Suppressor macrophage treated with lipopolysaccharide for 1 hour (primary cell): ENCODE data around the gene GPR63.
A peak's percentile ranks its signal among the peaks of the same experiment; 100 is the strongest.

ENCODE experiments used
- DNase-seq, 3 donors: peaks; one replicate each; pipeline ENCODE4 v3.0.0-alpha.2; 2020 to 2022

The GPR63 gene

DNA sequence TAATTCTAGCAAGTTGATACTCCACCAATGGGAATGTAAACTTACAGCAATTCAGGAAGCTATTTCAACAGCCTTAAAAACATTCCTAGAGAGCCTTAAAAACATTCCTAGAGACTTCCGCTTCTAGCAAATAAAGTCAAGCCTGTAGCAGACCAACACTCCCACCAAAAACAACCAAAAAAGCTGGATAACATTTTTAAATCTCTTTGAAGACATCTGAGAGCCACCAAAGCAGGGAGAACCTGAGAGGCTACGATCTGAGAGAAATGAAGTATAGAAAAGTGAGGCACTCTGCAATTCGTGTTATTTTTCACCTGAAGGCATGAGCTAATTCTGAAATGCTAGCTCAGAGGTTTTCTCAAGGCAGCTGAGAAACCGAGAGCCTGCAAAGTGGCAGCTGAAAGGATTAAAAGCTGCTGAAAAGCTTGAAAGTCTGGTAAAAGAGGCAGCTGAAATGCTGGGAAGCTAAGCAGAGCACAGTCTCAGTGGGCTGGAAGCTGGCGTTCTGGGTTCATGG is 20.9 kb downstream of the GPR63 start:
- no peak for DNase-seq

DNA sequence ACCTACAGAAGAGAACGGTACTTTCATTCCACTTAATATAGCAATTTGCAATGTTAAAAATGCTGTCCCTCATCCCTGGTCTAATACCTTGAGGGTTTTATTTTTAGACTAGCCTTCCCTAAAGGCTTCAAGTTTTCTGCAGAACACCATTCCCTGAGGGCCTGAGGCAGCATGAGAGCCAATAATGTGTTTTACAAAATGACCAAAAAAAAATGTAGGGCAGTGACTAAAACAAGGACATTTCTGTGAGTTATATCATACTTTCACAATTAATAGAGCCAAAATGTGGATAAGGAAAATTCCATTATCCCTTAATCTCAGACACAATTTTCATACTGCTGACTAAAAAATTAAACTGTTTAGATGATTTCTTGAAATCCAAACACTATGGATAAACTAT is 22.7 kb downstream of the GPR63 start:
- no peak for DNase-seq

DNA sequence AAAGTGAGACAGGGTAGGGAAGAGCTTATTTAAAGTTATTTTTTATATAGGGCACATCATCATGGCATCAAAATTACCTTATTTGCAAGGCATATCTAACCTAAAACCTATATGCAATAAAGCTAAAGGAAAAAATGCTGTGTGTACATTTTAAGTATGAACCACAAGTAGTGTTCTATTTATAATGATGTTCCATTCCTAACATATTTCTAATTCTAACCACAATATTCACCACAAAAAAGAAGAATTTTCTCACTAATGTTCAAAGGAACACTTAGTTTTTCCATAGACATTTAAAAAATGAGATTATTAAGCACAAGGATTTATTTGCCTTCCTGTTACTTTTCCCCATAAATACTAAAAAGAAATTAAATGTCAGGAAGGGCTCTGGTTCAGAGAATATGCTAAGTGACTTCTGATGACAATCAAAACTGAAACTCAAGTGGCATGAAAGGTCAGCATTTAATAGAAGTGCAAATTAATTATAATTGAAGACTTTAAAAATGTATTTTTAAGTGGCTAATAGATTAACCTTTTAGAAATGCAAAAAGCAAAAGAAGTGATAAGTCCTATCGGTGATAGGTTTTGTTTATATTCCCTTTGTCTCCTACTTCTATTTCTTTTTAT is 25.1 kb downstream of the GPR63 start:
- DNase-seq: no peak

DNA sequence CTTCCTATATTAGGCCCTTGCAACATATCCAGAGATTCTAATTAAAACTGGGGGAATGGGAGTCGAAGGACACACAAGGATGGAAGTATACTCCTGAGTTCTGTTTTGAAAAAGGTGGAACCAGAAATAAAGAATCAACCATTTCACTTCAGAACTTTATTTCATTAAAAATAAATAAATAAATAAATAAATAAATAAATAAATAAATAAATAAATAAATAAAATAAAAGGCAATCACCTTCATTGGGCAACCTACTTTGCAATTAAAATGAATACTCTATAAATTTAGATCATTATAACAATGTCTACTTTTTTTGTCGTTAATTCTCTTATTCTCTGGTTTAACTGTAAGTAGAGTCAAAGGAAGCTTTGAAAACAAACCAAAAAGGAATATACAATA is 25.6 kb downstream of the GPR63 start:
- no peak for DNase-seq

DNA sequence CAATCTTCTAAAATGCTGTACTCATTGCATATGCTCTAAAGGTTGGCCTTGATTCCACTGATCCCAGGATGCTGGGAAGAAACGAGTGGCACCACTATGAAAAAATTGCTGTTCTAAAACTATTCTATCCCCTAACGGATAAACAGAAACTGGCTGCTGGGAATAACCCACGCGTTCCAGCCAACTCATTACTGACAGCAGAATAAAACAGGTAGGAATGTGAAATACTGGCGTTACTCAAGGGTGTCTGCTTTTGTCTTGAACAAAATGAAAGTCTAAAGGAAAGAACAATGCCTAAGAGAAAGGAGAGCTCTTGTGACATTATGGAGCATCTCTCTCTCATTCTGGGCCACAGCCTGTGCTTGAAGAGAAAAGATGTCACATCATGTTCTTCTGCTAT is 26.1 kb downstream of the GPR63 start:
- DNase-seq: no peak

DNA sequence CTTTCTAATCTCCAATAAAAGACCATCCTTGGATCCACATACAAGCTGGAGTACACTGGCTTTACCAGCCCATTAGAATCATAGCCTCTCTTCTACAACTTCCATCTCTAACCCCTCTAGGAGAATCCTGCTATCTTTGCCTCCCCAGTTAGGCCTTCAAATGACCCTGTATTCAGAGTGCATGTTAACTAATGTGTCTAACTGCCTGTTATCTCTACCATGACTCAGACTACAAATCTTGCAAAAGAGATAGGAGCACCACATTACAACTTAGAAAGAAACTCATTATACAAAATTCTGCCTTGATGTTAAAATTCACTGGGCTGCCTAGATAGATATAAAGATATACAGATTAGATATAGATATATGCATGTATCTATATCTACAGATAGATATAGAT is 28.2 kb downstream of the GPR63 start:
- DNase-seq: no peak

DNA sequence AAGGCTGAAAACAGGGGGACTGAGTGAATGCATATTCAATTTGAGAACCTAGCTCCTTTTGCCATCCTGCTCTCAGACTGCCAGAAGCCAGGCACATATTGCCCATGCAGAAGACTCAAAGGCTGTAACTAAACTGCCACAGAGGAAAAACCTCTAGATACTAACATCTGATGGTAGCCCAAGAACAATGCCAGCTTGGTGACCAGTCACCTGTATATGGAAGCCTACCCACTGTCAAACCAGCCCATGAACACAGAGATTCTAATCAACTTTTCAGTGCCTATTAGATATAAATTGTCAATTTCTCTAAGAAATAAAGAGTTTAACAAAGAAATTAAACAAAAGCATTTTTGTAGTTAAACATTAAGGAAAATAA is 34.2 kb downstream of the GPR63 start:
- DNase-seq: no peak

DNA sequence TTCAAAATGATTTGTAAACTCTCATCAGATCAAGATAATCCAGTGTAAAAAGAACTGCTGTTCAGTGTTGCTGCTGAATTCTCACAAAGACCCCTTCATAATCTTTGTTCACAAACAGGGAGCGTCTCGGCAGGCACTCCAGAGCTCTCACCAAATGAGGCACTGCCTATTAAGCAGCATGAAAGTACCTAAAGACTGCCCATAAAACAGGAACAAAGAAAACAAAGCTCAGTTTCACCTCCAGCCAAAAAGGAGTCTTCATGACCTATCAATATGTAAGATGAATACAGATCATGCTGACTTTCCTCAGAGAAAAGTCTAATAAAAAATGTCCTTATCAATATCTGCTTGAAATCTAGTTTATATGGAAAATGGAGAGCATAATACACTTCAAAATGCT is 41.8 kb downstream of the GPR63 start:
- peak in 1 of 3 donors; percentile 4 for DNase-seq

DNA sequence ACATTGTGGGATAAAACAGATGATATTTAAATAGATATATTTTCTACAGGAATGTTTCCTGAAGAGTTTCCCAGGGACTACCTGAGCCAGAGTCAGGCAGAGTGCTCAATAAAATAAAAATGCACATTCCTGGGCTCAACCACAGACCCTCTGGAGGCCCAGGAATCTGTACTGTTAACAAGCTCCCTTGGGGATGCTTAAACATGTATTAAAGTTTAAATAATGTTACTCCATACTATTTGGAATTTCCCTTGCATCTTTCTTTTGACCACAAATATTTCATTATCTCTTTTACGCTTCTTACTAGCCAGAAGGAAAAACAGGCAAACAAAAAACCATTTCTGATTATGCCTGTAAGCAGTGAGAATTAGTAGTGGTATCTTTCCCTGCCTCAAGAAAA is 42.3 kb downstream of the GPR63 start:
- DNase-seq: no peak

DNA sequence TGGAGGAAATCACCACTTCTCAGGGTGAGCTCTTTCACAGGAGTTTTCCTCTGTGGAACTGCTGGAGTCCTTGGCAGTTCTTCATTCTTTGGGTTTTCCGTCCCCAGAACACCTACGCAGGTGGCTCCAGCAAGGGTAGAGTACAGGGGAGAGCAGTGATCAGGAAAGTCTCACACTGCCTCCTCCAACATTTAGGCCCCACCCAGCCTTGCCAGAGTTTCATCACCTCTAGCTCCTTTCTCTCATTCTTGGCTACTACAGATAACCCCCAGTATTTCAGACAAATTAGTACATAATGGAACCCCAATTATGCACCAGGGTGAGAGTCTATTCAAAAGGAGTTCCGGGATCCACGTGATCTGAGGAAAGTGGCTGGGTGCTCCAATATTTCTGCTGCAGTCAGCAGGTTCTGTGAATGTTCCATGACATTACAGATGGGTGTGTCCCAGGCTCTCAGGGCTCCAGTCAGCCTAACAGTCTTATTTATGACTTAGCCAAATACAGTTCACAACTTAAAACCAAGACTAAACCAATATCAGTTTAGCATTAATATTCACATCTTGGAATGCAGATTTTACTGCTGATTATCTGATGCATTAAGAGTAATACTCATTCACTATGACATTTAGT is 44.6 kb downstream of the GPR63 start:
- no peak for DNase-seq

DNA sequence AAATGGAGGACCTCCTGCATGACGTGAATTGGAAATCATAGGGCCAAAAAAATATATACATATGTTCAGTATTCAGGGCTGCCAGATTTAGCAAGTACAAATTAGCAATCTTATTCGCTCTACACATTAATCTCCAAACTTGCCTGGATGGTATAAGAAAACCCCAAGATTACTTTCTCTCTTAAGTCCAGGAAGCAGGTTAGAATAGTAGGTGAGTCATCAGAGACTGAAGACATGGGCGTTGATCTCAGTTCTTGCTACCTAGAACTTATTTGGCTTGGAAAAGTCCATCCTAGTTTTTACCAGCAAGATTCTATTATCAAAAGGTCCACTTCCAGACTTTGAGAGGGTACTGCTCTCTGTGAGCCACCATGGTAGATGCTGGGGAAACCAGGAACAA is 47.4 kb downstream of the GPR63 start:
- no peak for DNase-seq

DNA sequence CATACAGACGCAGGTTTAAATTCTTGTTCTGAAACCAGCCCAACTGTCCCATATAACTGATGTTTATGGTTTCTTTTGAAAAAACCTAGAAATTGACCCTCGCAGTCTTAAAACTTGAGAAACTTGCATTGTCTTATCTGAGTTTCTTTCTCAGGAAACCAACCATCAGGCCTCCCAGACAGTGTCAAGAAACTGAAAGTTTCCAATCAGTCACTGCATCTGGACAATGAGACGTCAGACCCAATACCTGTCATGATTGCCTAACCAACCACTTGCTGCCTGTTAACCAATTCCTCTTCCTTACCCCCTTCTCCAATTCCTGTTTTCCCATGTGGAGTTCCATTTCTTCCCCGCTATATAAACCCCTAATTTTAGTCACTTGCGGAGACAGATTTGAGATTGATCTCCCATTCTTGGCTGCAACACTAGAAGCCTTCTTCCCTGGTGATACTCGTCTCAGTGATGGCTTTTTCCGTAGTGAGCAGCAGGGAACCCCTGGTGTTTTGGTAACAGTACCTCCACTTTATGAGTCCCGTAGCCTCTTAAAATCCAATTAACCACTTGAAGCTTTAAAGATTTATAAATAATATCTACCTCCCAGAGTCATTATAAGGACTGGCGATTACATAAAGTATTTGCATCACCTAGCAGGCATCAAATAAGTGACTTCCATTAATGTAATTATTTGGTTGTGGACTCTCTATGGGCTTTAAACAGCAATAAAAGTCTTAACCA is 49.3 kb downstream of the GPR63 start:
- no peak for DNase-seq

DNA sequence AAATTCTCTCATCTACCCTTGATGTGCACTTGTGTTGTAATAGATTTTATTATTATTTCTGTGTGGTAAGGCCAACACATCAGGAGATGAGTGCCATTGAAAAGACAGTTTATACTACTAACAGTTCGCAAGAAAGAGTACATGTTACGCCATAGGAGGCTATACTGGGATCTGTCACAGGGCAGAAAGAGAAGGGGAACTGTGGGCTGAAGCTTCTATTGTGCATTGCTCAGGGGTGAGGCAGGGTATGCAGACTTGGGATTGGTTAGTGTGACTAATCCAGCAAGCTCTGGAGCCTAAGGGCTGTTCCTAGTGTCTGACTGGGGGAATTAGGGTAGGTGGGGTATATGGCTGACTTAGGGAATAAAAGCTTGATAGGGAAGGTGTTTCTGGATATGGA is 50.9 kb downstream of the GPR63 start:
- DNase-seq: peak in 2 of 3 donors; percentile 24 to 28

DNA sequence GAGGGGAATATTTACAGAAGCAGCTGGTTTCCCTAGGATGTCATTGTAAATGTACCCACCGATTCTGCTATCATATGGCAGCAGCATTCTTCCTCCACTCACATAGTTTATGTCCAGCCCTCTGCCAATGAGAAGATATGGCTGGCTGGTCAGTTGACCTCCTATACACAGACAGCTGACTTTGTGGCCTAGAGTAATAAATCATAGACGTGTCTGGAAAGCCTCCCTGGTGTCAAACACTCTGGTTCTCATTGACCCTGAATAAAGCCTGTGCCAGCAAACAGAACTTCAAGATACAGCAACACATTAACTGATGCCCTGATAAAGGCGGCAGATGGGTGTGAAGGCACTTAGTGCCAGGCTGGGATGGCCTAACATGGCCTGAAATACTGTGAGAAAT is 52.6 kb downstream of the GPR63 start:
- DNase-seq: no peak

DNA sequence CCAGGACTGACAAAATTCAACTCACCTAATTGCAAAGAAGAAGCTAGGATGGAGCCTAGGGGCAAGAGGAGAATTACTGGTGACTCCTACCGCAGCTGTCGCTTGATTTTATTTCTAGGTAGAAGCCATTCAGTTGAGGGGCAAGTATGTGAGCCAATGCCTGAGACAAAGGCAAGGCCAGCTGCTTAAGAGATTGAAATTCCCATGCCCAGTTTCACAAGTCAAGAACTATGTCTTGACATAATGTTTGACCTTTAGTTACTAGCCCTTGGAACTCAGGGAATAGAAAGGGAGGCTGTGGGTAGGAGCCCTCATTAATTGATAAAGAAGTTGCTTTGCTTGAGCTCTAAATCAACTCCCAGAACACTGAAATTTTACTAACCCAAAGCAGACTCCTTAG is 54.0 kb downstream of the GPR63 start:
- DNase-seq: no peak

DNA sequence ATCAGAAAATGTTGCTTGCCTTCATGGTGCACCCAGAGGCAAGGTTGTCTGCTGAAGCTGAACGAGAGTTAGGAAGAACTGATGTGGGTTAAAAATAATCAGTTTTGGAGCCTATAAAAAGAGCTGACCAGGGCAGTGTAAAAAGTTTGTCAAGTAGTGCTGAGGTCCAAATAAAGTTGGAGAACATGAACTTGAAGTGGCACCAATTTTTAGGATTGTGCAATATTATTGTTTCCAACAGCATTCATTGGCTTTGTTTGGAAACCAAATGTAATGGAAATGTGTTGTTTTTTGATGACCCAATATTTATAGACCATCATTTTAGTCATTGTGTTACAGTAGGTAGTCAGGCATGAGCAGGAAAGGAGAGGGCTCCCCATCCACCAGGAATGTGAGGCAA is 55.7 kb downstream of the GPR63 start:
- DNase-seq: no peak

DNA sequence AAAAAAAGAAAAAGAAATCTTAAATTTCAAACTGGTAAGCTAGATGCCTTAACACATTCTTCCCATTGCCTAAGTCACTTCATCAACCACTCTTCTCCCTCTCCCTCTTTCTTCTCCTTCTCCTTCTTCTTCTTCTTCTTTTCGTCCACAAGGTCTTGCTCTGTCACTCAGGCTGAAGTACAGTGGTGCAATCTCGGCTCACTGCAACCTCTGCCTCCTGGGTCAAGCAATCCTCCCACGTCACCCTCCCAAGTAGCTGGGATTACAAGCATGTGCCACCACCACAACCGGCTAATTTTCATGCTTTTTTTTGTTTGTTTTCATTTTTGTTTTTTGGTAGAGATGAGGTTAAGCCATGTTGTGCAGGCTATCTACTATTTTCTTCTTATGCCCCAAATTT is 60.2 kb downstream of the GPR63 start:
- no peak for DNase-seq

DNA sequence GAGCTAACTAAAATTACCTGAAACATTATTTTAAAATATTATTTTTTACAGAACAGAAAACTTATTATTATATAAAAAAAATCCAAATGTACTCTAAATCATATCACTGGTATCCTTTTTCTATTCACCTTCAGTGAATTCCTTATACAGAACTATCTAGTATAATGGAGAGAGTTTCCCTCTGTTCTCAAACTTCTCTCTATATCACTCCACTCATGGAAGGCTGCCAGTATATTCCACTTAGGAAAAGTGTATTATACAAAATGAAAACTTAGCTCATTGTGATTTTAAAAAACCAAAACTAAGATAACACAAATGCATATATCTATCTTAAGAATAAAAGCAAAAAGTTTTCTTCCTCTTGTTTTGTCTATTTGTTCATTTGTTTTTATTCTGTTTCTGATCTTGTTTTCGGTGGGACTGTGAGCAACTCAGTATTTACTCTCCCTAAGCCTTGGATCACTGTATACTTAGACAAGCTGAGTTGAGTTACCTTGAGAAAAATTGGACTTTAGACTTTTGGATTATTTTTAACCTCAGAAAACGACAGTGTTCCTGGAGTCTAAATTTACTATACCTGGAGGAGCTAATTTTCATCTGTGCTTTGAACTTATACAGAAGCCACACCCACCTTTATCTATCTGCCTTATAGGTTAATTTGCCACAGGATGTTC is 61.4 kb downstream of the GPR63 start:
- no peak for DNase-seq

DNA sequence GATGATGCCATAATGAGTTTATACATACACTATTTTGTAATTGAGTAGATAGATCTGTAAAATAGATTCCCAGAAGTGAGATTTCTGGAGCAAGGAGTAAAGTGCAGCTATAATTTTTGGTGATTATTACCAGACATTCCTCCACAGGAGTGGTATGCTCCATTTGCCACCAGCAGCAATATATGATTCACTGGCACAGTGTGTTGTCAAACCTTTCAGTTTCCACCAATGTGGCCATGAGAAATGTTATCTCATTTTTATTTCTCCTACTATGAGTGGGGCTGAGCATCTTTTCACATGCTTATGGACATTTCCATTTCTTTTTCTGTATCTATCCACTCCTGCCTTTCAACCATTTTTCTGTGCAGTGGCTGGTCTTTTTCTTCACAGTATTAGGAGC is 70.5 kb downstream of the GPR63 start:
- DNase-seq: no peak

DNA sequence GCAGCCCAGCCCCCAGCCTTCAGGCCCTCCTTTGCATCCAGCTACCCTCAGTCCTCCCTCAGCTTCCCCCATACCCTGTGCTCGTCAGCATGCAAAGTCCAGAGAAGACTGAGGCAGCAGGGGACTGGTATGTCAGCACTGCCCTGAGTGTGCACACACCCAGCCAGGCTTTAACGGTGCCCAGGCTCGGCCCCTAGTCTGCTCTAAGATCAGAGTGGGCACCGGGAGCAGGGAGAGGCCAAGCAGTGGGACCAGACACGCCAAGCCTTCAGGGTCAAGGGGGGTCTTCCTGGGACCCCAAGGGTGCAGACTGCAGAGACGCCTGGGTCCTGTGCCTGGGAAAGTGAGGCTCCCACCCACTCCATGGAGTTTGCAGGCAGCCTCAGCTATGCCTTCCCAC is 74.7 kb downstream of the GPR63 start:
- DNase-seq: no peak

DNA sequence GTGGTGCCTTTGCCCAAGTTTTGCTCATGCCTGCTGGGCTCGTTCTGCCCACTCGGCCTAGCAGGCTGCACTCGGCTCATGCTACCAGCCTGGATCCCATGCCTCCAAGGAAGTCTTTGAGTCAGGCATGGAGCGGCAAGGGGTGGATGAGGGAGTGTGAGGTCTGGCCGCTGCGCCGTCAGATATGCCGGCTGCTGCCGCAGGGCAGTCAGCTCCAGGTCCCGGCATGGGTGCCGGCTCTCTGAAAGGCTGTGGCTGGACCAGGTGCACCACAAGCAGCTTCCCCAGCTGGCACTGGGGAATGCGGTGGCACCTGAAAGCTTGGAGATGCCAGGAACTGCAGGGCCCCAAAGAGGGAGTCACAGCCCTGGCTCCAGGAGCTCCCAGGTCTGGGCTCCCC is 75.5 kb downstream of the GPR63 start:
- no peak for DNase-seq

DNA sequence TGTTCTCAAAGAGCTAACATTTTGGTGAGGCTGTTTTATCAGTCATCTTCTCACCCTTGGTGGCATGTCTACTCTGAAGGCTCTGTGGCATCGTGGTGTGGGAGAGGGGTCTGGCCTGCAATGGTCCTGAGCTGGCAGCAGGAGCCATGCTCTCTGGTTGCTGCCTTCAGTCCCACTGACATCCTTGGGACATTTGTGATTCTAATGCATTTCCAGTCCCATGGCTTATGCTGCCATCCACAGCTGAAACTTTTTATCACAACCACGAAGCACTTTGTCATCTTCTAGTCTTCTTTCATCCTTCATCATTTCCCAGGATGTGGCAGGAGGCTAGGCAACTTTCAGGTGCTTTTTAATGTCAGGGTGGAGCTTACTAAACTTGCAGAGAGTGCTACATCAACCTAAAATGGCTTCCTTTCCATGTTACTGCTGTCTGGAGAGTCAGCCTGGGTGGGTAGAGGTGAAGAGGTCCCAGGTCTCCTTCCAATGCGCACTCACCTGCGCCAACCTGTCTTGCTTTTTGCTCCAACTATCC is 77.1 kb downstream of the GPR63 start:
- no peak for DNase-seq

DNA sequence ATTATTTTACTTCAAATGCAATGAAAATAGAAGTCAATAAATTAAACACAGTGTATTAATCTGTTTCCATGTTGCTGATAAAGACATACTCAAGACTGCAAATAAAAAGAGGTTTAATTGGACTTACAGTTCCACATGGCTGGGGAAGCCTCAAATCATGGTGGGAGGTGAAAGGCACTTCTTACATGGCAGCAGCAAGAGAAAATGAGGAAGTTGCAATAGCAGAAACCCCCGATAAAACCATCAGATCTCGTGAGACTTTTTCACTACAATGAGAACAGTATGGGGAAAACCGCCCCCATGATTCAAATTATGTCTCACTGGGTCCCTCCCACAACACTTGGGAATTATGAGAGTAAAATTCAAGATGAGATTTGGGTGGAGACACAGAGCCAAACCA is 82.2 kb downstream of the GPR63 start:
- peak; percentile 5 to 24 (median 12) for DNase-seq

DNA sequence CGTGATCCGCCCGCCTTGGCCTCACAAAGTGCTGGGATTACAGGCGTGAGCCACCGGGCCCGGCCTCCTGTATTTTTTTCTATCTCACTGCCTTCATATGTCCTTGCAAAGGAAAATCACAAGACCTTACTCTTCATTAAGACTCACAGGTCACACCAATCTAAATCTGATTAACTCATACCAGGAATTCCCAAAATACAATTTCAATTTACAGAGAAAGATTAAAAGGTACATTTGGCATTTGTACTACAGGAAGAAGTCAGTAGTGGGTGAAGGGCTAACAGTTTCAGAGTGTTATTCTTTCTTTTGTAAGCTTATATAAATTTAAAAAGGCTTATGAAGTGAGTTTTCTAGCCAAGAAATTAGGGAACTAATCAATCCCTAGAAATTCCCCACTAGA is 87.4 kb downstream of the GPR63 start:
- no peak for DNase-seq
